Epithelial cell of esophagus (primary cell): ENCODE results near the gene PSMD2.
"Not testable (repeated sequence)": the region's sequence is repeated elsewhere in the genome, so short reads cannot be mapped to it uniquely, and the experiment has no call there.

Experiments used
- DNase-seq: peaks from one replicate; pipeline ENCODE4 v3.0.0; 2010; ENCODE audit warnings: low read depth
- H3K4me3 ChIP-seq: 2 replicates; pipeline ENCODE4 v1.5.1; 2011; ENCODE audit warnings: mild to moderate bottlenecking, low read length, control low read depth
- TF ChIP-seq, protein P1 (sequence below): IDR thresholded peaks from 2 replicates; pipeline ENCODE4 v1.5.1; 2011; ENCODE audit warnings: low read depth, mild to moderate bottlenecking, low read length, control low read depth, inconsistent platforms; ENCODE audit not compliant: insufficient read depth; ENCODE audit errors: missing control alignments

The PSMD2 gene

DNA sequence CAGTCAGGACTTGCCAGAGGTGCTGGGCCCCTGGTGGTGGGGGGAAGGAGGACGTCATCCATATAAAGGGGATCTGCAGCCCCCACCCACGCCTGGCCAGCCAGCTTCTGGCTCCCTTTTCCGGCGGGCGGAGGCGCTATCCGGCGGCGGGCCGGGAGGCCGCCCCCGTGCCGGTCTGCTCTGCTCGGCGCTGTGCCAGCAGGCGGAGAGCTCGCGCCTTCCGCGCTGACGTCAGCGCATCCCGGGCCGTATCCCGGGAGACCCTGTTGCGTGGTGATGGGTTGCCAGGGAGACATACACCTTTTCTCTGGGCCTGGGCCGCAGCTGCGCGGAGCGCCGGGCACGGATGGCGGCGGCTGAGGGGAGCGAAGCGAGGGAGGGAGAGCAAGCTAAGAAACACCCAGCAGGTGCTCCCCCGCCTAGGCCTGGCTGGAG is 39.5 kb downstream of the PSMD2 start:
- TF ChIP-seq, protein P1, sequence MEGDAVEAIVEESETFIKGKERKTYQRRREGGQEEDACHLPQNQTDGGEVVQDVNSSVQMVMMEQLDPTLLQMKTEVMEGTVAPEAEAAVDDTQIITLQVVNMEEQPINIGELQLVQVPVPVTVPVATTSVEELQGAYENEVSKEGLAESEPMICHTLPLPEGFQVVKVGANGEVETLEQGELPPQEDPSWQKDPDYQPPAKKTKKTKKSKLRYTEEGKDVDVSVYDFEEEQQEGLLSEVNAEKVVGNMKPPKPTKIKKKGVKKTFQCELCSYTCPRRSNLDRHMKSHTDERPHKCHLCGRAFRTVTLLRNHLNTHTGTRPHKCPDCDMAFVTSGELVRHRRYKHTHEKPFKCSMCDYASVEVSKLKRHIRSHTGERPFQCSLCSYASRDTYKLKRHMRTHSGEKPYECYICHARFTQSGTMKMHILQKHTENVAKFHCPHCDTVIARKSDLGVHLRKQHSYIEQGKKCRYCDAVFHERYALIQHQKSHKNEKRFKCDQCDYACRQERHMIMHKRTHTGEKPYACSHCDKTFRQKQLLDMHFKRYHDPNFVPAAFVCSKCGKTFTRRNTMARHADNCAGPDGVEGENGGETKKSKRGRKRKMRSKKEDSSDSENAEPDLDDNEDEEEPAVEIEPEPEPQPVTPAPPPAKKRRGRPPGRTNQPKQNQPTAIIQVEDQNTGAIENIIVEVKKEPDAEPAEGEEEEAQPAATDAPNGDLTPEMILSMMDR: no peak
- H3K4me3 ChIP-seq: peak overlapping the region; percentile 25
- DNase-seq: peak; percentile 72

DNA sequence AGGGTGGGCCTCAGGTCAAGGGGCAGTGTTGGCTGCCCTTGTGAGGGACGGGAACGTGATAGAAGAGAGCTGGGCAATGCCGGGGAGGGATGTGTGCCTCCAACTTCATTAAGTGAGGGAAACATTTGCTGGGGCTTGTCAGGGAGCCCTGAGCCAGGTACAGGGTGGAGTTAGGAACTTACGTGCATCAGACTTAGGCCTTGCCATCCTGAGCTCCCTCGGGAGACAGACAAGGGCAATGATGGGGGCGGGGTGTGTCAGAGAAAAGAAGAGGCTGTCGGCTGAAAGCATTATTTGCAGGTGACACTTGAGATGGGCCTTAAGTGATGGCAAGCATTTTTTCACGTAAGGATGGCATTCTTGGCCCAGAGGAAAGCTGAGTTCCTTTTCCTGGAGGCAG is 40.0 kb downstream of the PSMD2 start:
- peak; percentile 43 for DNase-seq
- TF ChIP-seq, protein P1: no peak
- peak overlapping the region; percentile 25 for H3K4me3 ChIP-seq

DNA sequence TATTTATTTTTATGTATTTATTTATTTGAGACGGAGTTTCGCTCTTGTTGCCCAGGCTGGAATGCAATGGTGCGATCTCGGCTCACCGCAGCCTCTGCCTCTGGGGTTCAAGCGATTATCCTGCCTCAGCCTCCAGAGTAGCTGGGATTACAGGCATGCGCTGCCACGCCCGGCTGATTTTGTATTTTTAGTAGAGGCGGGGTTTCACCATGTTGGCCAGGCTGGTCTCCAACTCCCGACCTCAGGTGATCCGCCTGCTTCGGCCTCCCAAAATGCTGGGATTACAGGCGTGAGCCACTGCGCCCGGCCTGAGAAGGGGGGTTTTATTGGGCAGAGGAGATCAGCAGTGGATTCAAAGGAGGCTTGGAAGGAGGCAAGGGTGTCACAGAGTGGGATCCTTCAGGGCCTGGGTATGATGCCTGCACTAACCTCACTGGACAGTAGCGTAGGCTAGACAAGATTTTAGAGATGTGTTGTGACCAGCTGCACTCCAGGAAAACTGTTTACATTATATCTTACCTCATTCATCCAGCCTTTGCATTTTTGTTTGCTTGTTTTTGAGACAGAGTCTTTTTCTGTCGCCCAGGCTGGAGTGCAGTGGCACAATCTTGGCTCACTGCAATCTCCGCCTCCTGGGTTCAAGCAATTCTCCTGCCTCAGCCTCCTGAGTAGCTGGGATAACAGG is 40.6 kb downstream of the PSMD2 start:
- H3K4me3 ChIP-seq, DNase-seq: not testable (repeated sequence)

DNA sequence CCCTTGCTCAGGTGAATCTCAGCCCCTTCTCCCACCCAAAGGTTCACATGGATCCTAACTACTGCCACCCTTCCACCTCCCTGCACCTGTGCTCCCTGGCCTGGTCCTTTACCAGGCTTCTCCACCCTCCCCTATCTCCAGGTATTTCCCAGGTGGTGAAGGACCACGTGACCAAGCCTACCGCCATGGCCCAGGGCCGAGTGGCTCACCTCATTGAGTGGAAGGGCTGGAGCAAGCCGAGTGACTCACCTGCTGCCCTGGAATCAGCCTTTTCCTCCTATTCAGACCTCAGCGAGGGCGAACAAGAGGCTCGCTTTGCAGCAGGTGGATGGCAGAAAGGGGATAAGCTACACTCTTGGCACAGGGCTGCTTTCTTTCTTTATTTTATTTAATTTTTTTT is 42.9 kb downstream of the PSMD2 start:
- DNase-seq: peak; percentile 90
- H3K4me3 ChIP-seq: no peak overlapping the region
- TF ChIP-seq, protein P1: no peak

DNA sequence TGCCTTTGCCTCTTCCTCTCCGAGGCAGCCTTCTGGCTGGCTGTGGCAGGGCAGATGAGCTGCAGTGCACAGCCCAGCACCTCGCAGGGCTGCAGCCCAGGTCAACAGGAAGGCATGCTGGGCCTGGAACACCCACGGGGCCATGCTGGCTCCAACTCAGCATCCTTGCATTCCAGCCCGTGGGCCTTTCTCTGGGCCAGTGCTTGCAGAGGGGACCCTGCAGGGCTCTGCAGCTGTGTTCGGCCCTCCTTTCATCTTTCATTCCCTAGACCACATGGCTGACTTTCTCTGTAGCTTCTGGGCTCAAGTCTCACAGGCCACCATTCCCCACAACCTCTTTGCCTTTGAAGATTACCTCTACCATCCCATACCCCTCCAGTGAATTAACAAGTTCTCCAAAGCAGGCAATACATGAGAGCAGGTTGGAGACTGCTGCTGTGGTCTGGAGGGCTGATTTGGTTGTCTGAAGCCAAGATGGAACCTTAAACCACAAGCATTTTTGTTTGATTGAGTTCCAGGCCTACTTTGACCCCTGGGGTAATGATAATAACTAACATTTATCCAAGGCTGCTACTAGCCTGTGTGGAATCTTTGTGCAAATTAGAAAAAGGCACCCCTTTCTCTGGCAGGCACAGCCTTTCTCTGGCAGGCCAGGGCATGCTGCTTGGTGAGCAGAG is 44.3 kb downstream of the PSMD2 start:
- no peak for DNase-seq
- TF ChIP-seq, protein P1: no peak
- no peak overlapping the region for H3K4me3 ChIP-seq

DNA sequence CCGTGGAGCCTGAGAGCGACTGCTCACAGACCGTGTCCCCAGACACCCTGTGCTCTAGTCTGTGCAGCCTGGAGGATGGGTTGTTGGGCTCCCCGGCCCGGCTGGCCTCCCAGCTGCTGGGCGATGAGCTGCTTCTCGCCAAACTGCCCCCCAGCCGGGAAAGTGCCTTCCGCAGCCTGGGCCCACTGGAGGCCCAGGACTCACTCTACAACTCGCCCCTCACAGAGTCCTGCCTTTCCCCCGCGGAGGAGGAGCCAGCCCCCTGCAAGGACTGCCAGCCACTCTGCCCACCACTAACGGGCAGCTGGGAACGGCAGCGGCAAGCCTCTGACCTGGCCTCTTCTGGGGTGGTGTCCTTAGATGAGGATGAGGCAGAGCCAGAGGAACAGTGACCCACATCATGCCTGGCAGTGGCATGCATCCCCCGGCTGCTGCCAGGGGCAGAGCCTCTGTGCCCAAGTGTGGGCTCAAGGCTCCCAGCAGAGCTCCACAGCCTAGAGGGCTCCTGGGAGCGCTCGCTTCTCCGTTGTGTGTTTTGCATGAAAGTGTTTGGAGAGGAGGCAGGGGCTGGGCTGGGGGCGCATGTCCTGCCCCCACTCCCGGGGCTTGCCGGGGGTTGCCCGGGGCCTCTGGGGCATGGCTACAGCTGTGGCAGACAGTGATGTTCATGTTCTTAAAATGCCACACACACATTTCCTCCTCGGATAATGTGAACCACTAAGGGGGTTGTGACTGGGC is 45.7 kb downstream of the PSMD2 start:
- TF ChIP-seq, protein P1: no peak
- no peak overlapping the region for H3K4me3 ChIP-seq
- DNase-seq: no peak
